ENCODE results near the gene AGAP2.

- TF ChIP-seq CTCF (IDR thresholded peaks at IDR 0.05) (no peak), EZH2phosphoT487 (IDR thresholded peaks at IDR 0.05) (no peak)
Measured at GRCh38 chr12:57720606-57721595, 17.6 kb downstream of the AGAP2 start.

Measured in neural progenitor cell (in vitro differentiated cells).